Measurements from ENCODE around the gene TUBGCP6.

TUBGCP6 gene

DNA sequence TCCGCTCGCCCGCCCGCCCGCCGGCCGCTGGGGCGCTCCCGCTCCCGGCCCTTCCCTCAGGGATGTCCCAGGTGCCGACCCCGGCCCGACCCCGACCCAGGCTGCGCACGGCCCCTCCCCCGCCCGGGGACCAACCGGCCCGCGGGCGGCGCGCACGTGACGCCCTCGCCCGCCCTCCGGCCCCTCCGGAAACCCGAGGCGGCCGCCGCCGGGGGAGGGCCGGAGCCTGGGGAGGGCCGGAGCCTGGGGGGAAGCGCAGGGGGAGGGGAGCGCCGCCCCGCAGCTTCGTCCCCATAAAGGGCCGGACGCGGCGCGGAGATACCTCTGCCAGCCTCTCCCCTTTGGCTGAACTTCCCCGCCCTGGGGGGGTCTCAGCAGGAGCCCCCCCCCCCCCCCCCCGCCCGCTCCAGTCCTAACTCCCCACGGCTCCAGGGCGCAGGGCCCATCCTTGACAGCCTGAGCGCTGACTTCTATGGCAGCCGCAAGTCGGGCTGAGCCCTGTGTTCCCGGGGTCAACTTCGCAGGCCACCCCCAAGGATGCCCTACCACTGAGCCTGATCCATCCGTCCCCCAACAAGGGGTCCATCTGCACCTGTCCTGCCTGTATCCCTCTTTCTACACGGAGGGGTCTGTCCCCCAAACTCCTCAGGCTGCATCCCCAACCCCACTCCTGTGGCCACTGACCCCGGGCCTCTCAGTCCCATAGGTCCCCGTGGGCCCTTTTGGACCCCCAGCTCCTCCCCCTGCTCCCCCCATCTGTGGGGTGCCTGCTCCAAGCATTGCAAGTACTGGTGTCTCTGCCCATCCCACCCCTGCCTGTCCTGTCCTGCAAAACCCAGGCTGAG lies 17.0 kb upstream of the TUBGCP6 start, which contains the start of gene MAPK12:
TSS of gene MAPK12 (minus strand) at position 69 of the 845 bp plus-strand sequence. CDS start 174 bp downstream, outside the sequence.
- DNase-seq = peak; percentile 63

DNA sequence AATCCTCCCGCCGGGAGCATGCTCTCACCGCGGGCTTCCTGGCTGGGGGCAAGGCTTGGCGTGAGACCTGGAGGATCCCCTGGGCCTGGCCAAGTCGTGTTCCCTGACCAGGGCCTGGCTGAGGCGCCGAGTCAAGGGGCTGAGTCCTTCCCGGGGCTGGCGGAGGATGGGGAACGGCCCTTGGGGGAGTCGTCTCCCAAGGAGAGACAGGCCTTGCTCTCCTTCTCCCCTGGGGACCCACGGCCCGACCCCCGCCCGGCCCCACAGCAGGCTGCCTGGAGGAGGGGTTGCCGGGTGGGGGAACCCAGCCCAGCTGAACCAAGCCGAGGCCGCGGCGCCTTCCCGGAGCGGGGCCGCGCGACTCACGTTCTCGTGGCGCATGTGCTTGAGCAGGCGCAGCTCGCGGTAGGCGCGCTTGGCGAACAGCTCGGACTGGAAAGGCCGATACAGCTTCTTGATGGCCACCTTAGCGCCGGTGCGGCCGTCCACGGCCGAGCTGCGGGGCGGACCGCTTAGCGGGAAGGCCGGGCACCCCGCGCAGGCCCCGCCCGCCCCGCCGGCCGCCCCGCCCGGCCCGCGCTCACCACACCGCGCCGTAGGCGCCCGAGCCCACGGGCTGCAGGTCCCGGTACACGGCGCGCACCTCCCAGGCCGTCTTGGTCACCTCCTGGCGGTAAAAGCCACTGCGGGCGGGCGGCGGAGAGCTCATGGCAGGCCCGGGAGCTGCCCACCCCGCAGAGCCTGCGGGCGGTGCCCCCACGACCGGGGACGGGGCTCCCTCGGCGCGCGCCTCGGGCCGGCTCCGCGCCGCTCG lies 16.2 kb upstream of the TUBGCP6 start:
- peak; percentile 78 for DNase-seq

DNA sequence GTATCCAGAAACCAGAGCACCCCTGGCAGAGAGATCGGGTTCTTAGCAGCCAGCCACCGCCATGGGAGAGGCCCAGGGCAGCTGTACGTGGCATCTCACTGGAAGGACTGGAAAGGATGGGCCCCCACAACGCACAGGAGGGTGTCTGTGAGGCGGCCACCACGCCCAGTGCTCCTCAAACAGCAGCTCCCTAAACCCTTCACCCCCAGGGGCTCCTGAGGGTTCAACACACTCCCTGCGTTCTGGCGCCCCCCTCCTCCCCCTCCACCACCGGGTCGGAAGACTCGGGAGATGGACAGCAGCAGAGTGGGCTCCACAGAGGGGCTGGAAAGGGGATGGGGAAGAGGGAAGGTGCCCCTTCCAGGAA lies 15.6 kb upstream of the TUBGCP6 start:
- DNase-seq = peak; percentile 36

DNA sequence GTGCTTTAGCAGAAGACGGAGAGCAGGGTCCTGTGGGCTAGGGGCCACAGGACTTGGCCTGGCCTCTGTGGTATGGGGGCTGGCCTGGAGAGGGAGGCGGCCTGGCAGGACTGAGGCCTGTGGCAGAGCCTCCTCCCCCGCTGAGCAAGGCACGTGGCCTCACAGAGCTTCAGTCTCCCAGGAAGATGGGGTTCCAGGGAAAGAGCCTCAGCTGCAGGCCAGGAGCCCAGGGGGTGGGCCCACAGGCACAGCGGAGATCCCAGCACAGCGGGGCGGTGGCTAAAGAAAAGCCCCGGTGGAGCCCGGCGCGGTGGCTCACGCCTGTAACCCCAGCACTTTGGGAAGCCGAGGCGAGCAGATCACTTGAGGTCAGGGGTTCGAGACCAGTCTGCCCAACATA lies 14.5 kb upstream of the TUBGCP6 start:
- DNase-seq = no peak

DNA sequence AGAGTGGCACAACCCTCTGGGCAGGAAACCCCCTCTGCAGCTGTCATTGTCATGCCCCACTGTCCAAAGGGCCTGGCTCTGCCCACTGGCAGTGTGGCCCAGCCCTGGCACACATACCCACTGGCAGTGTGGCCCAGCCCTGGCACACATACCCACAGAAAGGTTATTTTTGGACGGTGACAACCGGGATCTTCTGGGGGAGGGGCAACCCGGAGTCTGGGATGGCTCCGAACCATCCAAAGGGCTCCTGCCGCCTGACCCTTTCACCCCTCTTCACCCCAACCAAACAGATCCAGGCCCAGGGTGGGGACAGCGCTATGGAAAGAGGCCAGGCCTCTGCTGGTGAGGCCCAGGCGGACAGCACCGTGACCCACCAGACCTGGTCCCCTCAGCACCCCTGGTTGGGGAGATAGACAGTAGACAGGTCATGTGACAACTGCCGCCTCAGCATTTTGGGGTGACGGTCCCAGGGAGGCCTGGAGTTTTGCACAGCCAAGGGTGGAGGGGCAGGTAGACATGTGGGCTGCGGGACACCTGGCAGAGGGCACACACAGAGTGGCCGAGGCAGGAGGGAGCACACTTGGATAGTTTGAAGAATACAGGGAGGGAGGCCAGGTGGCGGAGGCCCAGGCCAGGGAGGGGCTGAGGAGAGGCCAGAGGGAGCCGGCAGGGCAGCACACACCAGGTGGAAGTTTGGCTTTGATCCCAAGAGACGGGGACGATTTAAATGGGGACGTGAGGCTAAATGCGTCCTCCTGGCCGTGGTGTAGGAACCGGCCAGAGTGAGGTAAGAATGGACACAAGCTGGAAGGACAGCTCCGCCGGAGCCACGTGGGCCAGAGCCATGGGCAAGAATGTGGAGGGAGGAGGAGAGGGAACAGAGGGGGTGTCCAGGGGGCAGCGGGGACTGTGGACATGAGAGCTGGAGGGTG lies 13.8 kb upstream of the TUBGCP6 start:
- DNase-seq = no peak

DNA sequence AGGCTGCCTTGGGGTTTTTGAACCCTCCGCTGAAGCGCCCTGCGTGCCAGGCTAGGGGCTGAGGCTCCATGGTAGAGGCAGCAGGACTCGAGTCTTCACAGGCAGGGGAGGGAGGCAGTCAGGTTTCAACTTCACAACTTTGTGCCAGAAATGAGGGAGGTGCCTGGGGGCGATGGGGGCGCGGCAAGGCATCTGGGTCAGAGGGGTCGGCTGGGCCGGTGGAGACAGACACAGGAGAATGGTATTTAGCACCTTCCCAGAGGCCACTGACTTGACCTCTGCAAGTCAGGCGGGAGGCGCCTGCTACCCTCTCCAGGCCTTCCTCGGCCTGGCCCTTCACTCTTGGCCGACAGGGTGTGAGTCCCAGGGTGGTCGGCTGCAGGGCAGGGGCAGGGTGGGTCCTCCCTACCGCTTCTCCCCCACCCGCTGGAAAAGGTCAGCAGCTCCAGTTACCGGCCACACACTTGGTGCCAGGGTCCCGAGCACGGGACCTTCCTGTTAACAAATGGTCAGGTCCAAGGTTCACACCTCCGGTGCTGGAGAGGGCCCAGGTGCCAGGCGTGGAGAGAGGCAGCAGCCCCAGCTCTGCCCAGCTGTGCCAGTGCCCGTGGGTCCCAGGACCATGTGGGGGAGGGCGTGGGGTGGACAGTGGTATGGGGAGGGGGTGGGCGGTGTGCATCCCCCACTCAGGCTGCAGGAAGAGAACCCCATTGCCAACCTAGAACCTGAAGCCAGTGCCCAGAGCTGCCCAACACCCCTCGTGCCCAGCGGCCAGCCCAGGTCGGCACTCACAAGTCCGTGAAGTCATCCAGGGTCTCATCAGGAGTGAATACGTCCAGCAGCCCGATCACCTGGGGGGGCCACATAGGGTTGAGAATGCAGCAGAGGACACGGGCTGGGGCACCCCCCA lies 12.9 kb upstream of the TUBGCP6 start:
- no peak for DNase-seq

DNA sequence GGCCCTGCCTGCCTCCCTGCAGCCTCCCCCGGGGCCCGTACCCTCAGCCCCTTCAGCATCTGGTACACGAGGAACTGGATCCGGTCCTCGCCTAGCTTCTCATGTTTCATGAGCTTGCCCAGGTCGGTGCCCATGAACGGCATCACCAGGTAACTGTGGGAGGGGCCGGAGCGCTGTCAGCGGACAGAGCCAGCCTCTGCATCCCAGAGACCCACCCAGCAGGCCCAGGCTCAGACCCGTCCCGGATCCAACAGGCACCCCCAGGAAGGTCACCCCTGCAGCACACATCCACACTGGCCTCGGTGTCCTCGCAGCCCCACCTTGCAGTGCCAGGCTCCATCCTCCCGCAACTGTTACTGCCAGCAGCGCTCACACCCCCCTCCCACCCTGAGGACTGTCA lies 12.2 kb upstream of the TUBGCP6 start:
- DNase-seq = no peak

DNA sequence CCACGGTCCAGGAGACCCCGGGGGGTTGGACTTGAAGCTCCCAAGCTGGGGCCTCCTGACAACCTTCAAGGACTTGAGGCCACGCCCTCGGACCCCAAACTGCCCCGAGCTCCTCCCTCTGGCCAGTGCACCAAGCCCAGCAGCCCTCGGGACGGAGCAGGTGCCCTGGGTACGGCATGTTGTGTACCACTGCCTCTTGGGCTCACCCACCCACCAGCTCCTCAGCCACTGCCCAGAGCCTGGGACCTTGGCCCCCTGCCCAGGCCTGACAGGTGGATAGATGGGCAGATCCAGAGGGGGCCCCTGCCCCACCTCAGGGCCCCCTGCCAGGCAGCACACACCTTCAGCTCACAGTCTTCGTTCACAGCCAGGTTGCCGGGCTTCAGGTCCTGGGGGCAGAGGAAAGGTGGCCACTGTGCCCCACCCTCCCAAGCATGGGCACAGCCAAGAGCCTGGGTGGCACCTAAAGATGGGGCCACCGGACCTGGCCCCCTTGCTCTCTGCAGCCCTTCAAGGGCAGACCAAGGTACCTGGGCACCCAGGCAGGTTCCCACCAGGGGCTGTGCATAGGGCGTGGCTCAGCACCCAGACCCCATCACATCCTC lies 11.5 kb upstream of the TUBGCP6 start:
- DNase-seq = no peak

DNA sequence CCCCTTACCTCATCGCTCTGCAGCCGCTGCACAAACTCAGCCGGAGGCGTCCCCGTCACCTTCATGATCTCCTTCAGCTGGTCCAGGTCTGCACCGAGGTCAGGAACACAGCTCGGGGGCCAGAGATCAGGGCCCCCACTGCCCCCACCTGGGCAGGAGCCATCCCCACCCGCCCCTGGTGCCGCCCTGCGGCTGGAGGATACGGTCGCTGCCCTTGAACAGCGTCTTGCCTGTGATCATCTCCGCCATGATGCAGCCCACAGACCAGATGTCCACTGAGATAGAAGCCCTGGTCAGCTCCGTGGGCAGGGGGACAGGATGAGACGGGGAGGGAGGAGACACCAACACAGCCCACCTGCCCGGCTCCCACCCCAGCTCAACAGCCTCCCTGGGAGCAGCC lies 10.8 kb upstream of the TUBGCP6 start:
- no peak for DNase-seq

DNA sequence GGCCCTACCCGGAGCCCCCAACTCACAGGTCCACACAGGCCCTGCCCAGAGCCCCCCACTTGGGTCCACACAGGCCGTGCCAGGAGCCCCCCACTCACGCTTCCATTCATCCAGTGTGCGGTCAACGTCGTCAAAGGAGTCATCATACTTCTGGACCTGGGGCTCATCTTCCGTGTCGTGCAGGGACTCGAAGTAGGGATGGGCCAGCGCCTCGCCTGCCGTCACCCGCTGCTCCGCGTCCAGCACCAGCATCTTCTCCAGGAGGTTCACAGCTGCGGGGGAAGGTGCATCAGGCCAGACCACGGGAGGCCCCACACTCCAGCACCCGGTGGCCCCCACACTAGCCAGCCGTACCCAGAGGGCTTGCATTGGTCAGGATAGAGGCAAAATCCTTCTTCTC lies 10.3 kb upstream of the TUBGCP6 start:
- DNase-seq = no peak

DNA sequence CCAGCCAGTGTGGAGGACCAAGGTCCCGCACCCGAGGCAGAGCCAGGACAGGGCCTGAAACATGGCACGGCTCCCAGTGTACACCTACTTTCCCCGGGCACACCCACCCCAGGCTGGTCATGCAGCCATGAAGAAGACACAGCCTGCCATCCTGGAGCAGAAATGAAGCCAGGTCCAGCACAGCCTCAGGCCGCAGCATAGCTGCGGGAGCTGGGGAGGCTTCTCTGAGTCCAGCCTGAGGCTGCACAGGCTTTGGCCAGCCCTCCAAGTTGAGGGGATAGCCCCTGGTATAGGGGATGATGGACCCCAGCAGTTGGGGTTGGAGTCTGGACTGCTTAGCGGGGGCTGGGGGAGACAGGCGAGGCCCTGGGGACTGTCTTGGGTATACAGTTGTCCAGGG lies 9.1 kb upstream of the TUBGCP6 start:
- no peak for DNase-seq

DNA sequence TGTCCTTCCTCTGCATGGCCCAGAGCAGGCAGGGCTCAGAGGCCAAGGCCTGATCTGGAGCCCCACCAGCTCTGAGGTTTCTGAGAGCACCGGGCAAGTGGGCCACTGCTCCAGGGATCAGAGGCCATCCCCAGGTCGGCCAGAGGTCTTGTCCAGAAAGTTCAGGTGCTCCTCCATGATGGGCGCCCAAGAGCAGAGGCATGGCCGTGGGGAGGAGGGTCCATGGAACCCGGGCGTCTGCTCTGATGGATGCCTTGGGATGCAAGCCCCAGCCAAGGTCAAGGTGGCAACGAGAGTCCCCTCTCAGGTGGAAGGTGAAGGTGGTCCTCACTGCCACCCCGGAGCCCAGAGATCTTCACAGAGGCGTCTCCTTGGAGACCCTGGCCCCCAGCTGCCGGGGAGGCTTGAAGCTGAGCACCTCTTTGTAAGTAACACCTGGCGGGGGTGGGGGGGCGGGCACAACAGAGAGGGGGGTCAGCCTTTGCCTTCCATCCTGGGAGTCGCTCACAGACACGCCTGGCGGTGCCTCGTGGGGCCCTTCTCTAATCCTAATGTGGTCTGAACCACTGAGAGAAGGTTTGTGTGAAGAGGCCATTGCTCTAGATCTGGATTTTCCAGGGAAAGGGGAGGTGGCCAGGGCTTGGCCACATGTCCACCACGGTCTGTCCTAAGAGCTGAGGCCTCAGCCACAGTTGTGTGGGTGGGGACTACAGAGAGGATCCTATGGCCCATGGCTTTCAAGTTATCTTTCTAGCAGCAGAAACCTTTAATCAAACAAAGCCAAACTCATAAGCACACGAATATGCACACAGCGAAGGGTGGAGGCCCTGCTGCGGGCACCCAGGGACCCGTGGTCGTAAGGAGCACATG lies 8.5 kb upstream of the TUBGCP6 start:
- DNase-seq = no peak

DNA sequence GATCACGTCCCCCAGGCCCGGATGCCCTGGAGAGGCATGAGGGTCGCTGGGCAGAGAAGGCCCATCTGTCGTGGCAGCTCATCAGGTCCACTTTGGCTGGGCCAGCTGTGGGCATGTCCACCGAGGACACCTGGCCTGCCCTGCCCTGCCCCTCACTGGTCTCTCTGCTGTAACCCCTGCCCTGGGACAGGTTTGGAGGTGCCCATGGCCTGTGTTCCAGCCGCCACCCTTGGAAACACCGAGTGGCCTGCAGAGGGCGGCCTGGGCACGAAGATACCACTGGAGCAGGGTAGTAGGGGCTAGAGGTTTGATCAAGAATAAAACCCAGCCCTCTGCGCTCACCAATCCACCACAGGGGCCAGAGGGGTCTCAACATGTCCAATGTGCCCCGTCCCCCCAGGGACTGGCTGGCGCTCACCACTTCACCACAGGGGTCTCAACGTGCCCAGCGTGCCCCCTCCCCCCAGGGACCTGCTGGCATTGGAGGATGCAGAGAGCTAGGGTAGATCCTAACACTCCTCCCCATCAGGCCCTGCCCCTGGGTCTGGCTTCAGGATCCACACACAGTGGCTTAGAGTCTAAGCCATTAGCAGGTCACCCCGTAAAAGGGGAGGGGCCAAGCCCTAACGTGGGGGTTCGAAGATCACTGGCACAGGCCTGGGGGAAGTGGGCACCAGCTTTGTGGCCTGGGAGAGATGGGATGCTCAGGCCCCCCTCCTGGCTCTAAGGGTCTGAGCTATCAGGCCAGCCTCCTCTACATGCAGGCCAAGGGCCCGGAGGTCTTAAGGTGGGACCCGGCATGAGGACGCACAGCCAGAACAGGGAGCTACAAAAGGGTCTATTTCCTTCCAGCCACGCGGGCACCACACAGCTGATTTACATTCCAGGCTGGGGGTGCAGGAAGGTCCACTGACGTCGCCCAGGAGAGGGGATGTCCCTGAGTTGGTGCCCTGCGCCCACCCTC lies 7.5 kb upstream of the TUBGCP6 start:
- peak; percentile 89 for DNase-seq

DNA sequence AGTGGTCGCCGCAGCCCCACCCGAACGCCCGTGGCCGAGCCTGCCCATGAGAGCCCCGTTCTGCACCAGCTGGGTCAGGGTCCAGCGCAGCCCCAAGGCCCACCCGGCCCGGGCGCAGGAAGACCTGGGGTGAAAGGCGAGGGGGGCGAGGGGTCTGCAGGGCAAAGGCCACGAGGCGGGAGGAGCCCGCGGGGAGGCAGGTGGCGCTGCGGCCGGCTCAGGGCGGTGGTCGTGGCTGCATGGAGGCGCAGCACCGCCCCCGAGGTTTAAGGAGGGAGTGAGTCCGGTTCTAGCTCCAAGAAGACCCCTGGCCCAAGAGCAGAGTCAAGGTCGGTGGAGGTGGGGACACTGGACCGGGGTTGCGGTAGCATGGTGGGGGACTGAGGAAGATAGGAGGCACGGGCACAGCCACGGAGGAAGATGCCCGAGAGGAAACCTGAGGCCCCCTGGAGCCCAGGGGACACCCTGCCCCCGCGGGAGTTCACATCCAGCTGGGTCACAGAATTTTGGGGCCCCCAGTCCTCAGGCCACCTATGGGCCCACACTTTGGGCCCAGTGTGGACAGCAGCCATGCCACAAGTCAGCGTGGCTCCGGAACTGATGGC lies 6.8 kb upstream of the TUBGCP6 start:
- DNase-seq = peak; percentile 35

DNA sequence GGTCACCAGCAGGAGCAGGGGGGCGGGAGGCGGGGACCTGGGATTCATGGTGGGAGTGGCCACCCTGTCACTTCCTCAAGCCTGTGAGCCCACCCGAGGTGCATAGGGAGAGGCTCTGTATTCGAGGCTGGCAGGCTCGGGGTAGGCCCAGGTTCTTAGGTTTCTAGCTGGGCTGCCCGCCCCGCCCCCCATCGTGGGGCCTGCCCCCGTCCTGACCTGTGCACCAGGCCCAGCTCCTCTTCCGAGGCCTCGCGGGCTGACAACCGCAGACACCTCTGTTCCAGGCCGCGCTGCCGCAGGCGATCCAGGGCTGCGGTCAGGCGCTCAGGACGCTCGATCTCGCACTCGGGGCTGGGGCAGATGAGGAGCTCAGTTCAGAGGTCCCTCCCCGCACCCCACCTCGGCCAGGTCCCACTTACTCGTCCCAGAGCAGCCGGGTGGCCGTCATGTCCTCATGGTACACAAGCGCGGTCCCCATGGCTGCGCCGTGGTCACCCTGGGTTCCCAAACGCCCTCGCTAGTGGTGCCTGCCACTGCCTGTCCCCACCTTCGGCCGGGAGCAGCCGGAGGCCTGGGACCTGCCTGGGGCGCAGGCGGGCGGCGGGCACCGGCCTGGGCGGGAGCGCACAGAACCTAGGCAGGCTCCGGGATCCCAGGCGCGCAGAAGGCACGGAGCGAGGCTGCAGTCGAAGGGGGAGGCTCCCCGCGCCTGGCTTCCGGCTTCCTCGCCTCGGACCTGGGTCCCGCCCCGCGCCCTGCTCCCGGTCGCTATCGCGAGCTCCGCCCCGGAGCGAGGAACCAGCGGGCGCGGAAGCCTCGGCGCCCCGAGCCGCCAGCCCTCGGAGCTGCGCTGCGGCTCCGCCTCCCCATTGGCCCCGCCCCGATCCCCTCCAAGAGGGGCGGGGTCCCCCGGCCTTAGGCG lies 6.0 kb upstream of the TUBGCP6 start, which contains the start of gene HDAC10:
TSS of gene HDAC10 (minus strand) at position 711 of the 922 bp plus-strand sequence. CDS start at position 478, 233 bp downstream.
- DNase-seq = peak; percentile 95

DNA sequence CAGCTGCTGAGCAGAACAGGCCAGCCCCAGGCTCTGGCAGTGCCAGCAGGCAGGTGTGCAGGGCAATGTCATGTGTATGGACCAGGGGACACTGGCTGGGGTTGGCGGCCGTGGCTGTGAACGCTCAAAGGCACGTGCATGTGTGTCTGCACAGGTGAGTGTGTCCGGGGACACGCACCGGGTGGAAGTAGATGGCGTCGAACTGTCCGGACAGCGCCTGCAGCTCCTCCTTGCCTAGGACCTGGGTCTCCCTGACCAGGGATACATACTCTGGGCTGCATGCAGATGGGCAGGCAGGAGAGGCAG lies 5.4 kb upstream of the TUBGCP6 start:
- no peak for DNase-seq
